ENCODE measurements around the gene HAUS8. TPM values are rescaled to one million over a fixed set of nuclear protein-coding genes. Genes with fewer than 3 reads are reported as not detected.
A peak's percentile ranks its signal among the peaks of the same experiment; 100 is the strongest.
"Not testable (repeated sequence)": the region's sequence is repeated elsewhere in the genome, so short reads cannot be mapped to it uniquely, and the experiment has no call there.

Gene HAUS8
- polyA plus RNA-seq, 10 donors: 6.3 to 14.3 (median 8.6) TPM

- DNase-seq: no peak
Measured at GRCh38 chr19:17104679-17105078, 29.4 kb upstream of the HAUS8 start.

DNA sequence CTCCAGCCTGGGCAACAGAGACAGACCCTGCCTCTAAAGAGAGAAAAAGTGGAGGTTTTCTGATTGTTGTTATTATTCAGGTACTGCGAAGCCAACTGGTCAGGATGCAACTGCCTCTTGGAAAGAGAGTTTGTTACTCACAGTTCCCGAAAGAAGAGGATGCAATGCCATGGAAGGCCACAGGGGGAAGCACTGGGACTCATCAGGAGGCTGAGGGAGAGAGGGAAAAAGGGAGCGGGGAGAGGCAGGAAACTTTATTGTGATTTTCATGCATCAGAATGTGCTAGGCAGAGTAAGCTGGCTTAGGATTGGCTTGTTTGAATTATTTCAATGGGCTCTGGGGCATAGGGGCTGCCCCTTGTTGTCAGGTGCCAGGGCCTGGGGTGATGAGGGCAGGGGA lies 27.9 kb upstream of the HAUS8 start:
- no peak for DNase-seq

DNA sequence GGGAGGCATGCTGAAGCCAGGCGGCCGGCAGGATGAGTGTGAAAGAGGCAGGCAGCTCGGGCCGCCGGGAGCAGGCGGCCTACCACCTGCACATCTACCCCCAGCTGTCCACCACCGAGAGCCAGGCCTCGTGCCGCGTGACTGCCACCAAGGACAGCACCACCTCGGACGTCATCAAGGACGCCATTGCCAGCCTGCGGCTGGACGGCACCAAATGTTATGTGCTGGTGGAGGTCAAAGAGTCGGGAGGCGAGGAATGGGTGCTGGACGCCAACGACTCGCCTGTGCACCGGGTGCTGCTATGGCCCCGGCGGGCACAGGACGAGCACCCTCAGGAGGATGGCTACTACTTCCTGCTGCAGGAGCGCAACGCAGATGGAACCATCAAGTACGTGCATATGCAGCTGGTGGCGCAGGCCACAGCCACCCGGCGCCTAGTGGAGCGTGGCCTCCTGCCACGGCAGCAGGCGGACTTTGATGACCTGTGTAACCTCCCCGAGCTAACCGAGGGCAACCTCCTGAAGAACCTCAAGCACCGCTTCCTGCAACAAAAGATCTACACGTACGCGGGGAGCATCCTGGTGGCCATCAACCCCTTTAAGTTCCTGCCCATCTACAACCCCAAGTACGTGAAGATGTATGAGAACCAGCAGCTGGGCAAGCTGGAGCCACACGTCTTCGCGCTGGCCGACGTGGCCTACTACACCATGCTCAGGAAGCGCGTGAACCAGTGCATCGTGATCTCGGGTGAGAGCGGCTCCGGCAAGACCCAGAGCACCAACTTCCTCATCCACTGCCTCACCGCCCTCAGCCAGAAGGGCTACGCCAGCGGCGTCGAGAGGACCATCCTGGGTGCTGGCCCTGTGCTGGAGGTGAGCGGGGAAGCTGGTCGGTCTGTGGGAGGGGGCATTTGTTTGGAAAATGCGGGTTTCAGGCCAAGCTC lies 26.7 kb upstream of the HAUS8 start:
- DNase-seq: no peak

GRCh38 chr19:17098326-17098725 lies 23.1 kb upstream of the HAUS8 start:
- no peak for DNase-seq

DNA sequence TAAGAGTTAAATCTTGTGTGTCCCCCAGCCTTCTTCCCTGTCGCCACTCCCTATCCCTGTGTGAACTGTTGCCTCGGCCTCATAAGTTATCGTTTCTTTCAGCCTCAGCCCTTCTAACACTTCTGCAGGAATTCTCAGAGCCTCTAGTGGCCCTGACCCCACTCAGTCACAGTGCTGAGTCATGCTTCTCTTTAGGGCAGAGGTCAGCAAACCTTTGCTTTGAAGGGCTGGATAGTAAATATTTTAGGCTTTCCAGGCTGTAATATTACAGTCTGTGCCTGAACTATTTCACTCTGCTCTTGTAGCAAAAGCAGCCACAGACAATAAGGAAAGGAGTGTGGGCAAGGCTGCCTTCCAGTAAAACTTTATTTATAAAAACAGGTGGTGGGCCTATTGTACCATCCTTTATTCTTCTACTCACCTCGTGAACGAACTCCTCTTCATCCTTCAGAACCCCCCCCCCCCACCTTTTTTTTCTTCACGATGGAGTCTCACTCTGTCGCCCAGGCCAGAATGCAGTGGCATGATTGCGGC lies 22.4 kb upstream of the HAUS8 start:
- no peak for DNase-seq

DNA sequence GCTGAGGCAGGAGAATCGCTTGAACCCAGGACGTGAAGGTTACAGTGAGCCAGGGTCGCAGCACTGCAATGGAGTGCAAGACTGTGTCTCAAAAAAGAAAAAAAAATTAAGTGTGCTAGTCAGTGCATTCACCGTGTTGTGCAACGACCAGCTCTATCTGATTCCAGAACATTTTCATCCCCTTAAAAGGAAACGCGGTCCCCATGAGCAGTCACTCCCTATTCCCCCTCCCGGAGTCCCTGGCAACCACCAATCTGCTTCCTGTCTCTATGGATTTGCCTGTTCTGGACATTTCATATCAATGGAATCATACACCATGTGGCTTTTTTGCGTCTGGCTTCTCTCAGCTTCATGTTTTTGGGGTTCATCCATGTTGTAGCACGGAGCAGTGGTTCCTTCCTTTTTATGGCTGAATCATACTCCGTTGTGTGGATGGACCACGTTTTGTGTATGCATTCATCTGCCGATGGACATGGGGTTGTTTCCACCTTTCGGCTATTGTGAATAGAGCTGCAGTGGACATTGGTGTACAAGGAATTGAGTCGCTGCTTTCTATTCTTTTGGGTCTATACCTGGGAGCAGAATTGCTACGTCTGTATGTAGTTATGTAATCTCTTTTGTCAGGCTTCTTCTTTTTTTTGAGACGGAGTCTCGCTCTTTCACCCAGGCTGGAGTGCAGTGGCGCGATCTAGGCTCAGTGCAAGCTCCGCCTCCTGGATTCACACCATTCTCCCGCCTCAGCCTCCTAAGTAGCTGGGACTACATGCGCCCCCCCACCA lies 20.1 kb upstream of the HAUS8 start:
- no peak for DNase-seq

DNA sequence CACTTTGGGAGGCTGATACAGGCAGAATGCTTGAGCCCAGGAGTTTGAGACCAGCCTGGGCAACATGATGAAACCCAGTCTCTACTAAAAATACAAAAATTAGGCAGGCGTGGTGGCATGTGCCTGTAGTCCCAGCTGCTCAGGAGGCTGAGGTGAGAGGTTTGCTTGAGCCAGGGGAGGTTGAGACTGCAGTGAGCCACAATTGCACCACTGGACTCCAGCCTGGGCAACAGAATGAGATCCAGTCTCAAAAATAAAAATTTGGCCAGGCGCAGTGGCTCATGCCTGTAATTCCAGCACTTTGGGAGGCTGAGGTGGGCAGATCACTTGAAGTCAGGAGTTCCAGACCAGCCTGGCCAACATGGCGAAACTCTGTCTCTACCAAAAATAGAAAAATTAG lies 19.4 kb upstream of the HAUS8 start:
- not testable (repeated sequence) for DNase-seq

DNA sequence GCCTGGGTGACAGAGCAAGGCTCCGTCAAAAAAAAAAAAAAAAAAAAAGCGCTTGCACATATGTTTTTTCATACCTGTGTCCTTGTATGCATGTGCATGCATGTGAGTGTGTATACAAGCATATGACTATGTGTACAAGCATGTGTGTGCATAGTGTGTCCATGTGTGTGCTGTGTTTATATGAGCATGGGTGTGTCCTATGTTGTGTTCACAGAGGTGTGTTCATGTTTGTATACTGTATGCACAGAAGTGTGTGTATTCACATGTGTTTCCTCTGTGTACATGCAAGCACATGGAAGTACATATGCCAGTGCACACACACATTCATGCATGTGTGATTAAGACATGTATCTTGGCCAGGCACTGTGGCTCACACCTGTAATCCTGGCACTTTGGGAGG lies 17.4 kb upstream of the HAUS8 start:
- no peak for DNase-seq

- no peak for DNase-seq
Measured at GRCh38 chr19:17091758-17092333, 16.6 kb upstream of the HAUS8 start.

- no peak for DNase-seq
Measured at GRCh38 chr19:17090583-17090982, 15.3 kb upstream of the HAUS8 start.

DNA sequence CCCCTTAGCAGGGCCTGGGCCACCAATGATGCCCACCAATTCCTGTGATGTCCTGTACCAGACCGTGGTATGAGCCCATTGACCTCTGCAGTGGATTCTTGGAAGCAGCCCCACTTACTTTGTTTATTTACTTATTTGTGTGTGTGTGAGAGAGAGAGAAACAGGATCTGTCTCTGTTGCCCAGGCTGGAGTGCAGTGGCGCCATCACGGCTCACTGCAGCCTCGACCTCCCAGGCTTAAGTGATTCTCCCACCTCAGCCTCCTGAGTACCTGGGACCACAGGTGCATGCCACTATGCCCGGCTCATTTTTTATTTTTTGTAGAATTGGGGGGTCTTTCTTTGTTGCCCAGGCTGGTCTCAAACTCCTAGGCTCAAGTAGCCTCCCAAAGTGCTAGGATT lies 13.3 kb upstream of the HAUS8 start:
- no peak for DNase-seq

GRCh38 chr19:17086834-17087233 lies 11.6 kb upstream of the HAUS8 start:
- DNase-seq: no peak

GRCh38 chr19:17086120-17086519 lies 10.9 kb upstream of the HAUS8 start:
- no peak for DNase-seq

GRCh38 chr19:17081672-17082630 lies 6.7 kb upstream of the HAUS8 start:
- peak in 1 of 3 donors; percentile 60 for DNase-seq

- no peak for DNase-seq
Measured at GRCh38 chr19:17080440-17080801, 5.2 kb upstream of the HAUS8 start.

DNA sequence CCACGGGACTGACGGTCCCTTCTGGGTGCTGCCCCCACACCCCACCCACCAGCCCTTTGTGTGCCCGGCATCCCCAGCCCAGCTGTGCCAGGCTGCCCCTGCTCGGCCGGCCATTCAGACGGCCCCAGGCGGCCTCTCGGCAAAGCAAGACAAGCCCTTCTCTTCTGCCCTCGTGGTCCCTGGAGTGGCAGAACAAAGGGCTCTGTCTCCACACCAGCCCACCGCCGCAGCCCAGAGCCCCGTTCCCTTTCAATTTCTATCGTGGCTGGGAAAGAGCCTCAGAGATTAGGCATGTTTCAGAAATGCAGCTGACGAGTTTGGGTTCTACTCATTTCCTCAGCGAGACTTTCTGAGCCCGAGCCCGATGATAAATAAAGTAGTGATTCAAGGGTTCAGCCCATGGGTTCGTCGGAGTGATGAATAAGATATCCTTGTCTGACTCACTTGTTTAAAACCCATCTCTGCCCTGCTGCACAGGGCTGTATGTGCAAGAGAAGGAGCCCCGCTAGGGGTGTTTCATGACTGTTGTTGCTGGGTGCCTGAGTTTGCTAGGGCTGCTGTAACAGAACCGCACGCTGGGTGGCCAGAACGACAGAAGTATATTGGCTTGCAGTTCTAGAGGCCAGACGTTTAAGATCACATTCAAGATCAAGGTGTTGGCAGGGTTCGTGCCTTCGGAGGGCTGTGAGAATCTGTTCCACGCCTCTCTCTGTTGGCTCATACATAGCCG lies 4.6 kb upstream of the HAUS8 start:
- peak; percentile 63 to 95 (median 72) for DNase-seq

GRCh38 chr19:17078920-17079709 lies 3.9 kb upstream of the HAUS8 start:
- no peak for DNase-seq

GRCh38 chr19:17078036-17078919 lies 3.0 kb upstream of the HAUS8 start:
- DNase-seq: no peak
